HG03378 (cell line): Measurements from ENCODE around the gene FOXJ1.

Source experiments
- ATAC-seq: cut with Tn5 transposase; IDR thresholded peaks from one replicate; pipeline ENCODE4 v1.9.1; 2021; ENCODE audit warnings: mild to moderate bottlenecking, moderate library complexity; ENCODE audit not compliant: unreplicated experiment

Gene FOXJ1

GRCh38 chr17:76142585-76143041 is 1.6 kb upstream of the FOXJ1 start:
- ATAC-seq = no peak

GRCh38 chr17:76142039-76142584 is 1.1 kb upstream of the FOXJ1 start:
- no peak for ATAC-seq

DNA sequence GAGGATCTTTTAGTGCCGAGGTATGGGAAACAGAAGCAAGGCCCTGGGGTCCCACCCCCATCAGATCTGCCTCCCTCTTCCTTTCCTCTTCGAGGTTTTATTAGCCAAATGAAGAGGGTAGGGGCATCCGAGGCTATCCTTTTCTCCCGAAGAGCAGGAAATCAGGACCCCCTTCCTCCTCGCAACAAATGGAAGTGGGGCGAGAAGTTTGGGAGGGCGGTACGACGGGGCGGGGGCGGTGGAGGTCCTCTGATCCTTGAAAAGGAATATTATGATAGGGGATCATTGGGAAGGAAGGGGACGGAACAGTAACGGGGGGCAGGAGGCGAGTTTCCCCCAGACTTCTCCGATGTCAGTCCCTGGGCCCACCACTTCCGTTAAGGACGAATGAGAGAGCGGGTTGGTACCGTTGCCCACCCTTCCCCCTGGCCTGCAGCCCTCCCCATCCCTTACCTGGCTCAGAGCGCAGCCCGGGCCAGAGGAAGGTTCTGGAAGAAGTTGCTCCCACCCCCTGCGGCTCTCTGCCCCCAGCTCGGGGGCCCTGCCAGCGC is 309 bp downstream of the FOXJ1 start:
- ATAC-seq = no peak

DNA sequence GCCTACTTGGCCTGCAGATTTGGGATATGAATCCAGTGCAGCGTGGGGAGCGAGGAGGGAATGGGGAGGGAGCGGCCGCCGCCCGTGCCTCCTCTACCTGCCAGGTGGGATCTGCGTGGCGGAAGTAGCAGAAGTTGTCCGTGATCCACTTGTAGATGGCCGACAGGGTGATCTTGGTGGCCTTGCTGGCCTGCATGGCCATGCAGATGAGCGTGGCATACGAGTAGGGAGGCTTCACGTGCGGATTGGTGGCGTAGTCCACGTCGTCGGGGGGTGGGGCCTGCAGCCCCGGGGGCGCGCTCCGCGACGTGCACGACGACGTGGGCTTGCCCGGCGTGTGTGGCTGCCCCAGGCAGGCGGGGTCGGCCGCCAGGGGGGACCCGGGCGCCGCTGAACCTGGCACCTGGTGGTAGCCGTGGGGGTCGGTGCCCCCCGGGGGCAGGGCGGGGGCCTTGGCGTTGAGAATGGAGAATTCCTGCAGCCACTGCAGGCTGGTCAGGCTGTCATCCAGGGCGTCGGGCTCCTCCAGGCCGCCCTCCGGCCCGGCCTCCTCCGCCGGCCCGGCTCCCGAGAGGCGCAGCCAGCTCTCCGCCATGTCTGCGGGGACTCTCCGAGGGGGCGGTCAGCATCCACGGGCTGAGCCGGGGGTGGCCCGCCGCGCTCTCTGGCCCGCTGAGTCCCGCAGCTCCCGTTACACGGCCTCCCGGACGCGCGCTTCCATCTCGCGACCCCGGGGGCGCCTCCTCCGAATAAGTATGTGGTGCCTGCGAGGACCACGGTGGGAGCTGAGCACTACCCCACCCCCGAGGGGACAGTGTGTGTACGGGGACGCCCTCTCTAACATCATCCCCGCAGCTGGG is 1.0 kb downstream of the FOXJ1 start:
- no peak for ATAC-seq

DNA sequence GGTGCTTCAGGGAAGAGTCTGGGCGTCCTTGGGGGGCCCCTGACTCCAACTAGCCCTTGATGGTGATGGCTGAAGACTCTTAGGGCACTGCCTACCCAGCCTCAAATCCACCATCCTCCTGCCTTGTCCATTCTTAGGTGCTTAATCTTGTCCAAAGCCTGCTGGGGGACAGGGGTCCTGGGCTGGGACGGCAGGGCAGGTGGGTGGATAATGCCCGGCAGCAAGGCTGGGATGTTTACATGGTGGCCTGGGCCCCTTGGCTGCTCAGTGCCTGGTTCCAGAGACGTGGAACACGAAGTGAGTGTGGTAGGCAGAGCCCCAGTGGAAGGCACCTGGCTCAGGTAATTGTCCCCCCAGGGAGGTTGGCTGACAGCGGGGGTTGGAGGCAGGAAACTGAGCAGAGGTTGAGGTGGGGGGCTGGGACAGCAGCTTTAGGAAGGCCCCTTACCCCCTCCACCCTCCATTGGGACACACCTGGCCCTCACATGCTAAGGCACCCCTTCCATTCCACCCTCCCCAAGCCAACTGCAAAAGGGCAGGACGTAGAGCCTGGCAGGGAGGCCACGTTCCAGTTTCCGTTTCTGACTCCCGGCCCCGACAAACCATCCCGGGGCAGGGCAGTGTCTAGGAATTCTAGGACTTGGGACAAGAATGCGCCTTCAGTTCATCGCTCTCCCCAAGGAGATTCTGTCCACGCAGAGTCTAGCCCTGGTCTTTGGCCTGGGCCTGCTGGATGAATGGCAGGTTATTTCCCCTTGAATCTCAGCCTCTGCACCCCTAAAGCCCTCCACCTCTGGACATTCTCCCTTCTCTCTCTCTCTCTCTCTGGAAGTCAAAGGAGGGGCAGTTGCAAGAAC is 1.9 kb downstream of the FOXJ1 start:
- ATAC-seq = no peak

DNA sequence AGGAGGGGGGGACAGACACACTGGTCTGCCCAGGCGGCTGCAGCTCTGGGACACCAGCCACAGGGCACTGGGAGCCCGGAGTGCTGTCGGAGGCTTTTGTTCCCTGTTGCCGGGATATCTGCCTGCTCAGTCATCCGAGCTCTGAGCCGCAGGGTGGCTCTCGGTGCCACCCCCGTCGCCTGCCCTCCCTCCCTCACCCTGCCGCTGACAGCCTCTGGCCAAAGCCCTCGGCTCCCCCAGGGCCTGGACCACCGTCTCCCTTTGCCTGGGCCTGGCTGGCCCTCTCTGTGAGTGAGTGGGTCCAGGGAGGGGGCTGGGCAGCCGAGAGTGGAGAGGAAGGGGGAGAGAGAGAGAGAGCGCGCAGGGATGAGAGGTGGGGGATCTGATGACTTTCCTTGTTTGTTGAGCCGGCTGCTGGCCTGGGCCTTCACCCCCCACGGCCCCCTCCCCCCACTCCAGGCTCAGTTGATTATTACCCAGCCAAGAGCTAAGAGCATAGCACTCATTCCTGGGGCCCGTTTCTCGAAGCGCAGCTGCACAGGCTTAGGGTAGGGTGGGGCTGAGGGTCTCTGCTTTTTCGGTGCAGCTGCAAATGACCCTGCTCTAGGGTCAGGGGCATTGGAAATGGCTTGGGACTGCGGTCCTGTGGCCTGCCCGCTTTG is 2.7 kb downstream of the FOXJ1 start:
- ATAC-seq = no peak

- ATAC-seq = no peak
These were observed 3.5 kb downstream of the FOXJ1 start for GRCh38 chr17:76137351-76138233.

GRCh38 chr17:76137001-76137350 is 4.1 kb downstream of the FOXJ1 start:
- ATAC-seq = no peak

DNA sequence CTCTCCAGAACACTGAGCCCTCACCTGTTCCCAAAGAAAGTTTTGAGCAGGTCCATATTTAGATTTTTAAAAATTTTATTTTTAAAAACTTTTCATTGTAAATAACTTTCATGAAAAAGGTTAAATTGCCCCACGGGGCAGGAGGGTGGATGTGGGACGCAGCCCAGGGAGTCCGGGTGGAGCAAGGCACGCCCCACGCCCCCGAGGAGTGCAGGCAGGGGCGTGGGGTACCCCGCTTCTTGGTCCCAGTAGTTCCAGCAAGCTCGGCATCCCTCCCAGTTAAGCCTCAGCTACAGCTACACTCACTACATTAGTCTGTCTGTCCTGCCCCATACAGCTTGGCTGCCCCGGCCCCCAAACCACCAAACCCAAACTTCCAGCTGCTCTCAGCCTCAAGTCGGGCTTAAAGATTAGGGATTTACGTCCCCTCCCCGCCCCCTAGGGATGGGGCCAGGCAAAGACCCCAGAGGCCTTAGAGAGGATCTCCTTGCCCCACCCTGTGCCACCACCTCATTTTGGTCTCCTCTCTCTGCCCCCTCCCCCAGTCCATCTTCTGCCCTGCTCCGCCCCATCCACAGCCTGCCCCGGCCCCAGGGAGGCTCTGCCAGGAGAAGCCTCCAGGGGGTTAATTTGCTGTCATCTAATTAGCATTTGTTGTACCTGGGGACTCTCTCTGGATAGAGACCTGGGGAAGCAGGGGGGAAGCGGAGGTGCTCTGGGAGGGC is 4.6 kb downstream of the FOXJ1 start:
- ATAC-seq = no peak

GRCh38 chr17:76135810-76136188 is 5.2 kb downstream of the FOXJ1 start:
- ATAC-seq = no peak

DNA sequence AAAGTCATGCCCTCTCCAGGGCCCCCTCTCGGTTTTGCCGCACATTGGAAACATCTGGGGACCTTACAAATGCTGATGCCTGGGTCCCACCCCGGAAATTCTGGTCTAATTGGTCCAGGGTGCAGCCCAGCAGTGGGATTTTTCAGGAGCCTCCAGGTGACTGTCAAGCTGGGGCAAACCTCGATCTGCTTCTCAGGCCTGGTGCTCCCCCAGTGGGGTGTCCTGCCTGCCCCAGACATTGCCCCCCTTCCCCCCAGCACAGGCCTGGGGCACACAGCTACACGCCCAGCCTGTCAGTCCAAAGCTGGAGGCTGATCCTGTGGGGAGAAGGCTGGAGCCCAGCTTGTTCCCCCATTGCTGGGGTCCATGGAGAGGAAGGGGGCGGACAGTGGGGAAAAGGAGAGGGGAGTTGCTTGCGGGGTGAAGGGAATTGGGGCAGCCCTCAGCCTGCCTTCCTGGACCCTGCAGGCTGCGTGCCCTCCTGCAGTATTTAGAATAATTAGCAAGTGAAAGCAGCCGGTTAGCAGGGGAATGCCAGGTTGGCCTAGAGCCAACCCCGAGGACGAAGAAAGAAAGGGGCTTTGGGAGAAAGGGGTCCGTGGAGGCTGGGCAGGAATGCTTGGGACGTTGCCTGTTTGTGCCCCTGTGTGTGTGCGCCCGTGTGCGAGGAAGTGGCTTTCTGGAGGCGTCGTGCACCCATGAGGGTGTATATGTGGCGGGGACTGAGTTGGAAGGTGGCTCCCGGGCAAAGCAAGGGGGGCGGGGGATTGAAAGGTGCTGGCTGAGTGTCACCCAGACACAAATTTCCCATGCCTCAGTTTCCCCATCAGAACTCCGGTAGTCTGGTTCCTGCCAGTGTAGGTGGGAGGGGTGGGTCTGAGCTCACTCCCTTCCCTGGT is 5.9 kb downstream of the FOXJ1 start:
- no peak for ATAC-seq

- no peak for ATAC-seq
These were observed 8.3 kb downstream of the FOXJ1 start for GRCh38 chr17:76132574-76133338.

GRCh38 chr17:76131692-76132573 is 9.1 kb downstream of the FOXJ1 start:
- no peak for ATAC-seq

GRCh38 chr17:76131051-76131691 is 9.9 kb downstream of the FOXJ1 start:
- no peak for ATAC-seq

GRCh38 chr17:76130473-76130872 is 10.6 kb downstream of the FOXJ1 start:
- ATAC-seq = no peak

- ATAC-seq = no peak
These were observed 15.1 kb downstream of the FOXJ1 start for GRCh38 chr17:76125922-76126321.
